OCI-LY7 (cell line): Measurements from ENCODE around the gene UBXN2A. TPM values are rescaled to one million over a fixed set of nuclear protein-coding genes. Genes with fewer than 3 reads are reported as not detected.

Source experiments
- BruUV-seq: library from RNA; stranded (reverse); fragments of 400-500 nt; replicated peaks from 2 replicates; lab custom pipeline; 2021; lab: Mats Ljungman, UMichigan
- CTCF ChIA-PET: fragments of 300-600 bp; sonication (Branson Sonifier 250); formaldehyde crosslinking; loops from one replicate; lab custom pipeline; 2022; ENCODE audit warnings: antibody characterized with exemption; ENCODE audit not compliant: unreplicated experiment; lab: Charles Lee
- POLR2A ChIA-PET: fragments of 300-600 bp; sonication (Branson Sonifier 250); formaldehyde crosslinking; loops from one replicate; lab custom pipeline; 2022; ENCODE audit warnings: antibody characterized with exemption; lab: Charles Lee
- DNase-seq: peaks from one replicate; pipeline ENCODE4 v3.0.0-alpha.2; 2015; ENCODE audit warnings: low spot score
- H2AFZ ChIP-seq: fragments of 200-600 bp; sonication (generic), shearing (Covaris generic); 2 replicates; pipeline ENCODE4 v1.6.1; 2014; ENCODE audit warnings: mild to moderate bottlenecking, antibody characterized with exemption, low read length, moderate library complexity
- H3K27ac ChIP-seq: fragments of 200-600 bp; sonication (generic); 2 replicates; pipeline ENCODE4 v1.5.1; 2014; ENCODE audit warnings: mixed run types, low read depth, mild to moderate bottlenecking, moderate library complexity, low read length, inconsistent platforms; ENCODE audit not compliant: poor library complexity, severe bottlenecking
- H3K36me3 ChIP-seq: fragments of 200-600 bp; sonication (generic); 2 replicates; pipeline ENCODE4 v1.6.1; 2014; ENCODE audit warnings: mild to moderate bottlenecking, antibody characterized with exemption, low read length, moderate library complexity, mixed read lengths; ENCODE audit not compliant: insufficient read depth
- H3K4me1 ChIP-seq: fragments of 200-600 bp; sonication (generic); 2 replicates; pipeline ENCODE4 v1.5.1; 2014; ENCODE audit warnings: mild to moderate bottlenecking, low read length; ENCODE audit not compliant: insufficient read depth, poor library complexity, severe bottlenecking
- H3K4me2 ChIP-seq: fragments of 200-600 bp; sonication (generic); 2 replicates; pipeline ENCODE4 v1.6.1; 2014; ENCODE audit warnings: mild to moderate bottlenecking, low read length
- H3K4me3 ChIP-seq: fragments of 200-600 bp; sonication (generic); 2 replicates; pipeline ENCODE4 v1.5.1; 2014; ENCODE audit warnings: mild to moderate bottlenecking, low read depth, low read length; ENCODE audit not compliant: poor library complexity, severe bottlenecking
- H3K79me2 ChIP-seq: fragments of 200-600 bp; sonication (generic); 2 replicates; pipeline ENCODE4 v1.6.1; 2016; ENCODE audit warnings: low read depth, mild to moderate bottlenecking, low read length, moderate library complexity, mixed read lengths; ENCODE audit not compliant: insufficient read depth
- H3K9me2 ChIP-seq: fragments of 200-600 bp; sonication (generic); 2 replicates; pipeline ENCODE4 v1.6.1; 2016; ENCODE audit warnings: mild to moderate bottlenecking, low read length, mixed read lengths; ENCODE audit not compliant: insufficient read depth
- H3K9me3 ChIP-seq: fragments of 200-600 bp; sonication (generic); 2 replicates; pipeline ENCODE4 v1.6.1; 2014; ENCODE audit warnings: mild to moderate bottlenecking, mixed run types, low read length, mixed read lengths
- H4K20me1 ChIP-seq: fragments of 200-600 bp; sonication (generic); 2 replicates; pipeline ENCODE4 v1.6.1; 2014; ENCODE audit warnings: mild to moderate bottlenecking, antibody characterized with exemption, low read length, moderate library complexity, mixed read lengths; ENCODE audit not compliant: insufficient read depth
- EZH2phosphoT487 ChIP-seq: fragments of 200-600 bp; sonication (generic); IDR thresholded peaks from 2 replicates; pipeline ENCODE4 v1.6.1; 2018; ENCODE audit warnings: low read depth, borderline replicate concordance, mild to moderate bottlenecking, mixed run types, antibody characterized with exemption, low read length, moderate library complexity, mixed read lengths
- intact Hi-C: fragments of 100-400 bp; cut with micrococcal nuclease; formaldehyde crosslinking; loops from one replicate; pipeline ENCODE4 v1.10.0; 2022; ENCODE audit not compliant: unreplicated experiment
- total RNA-seq, 2 experiments: library from RNA; depleted of rRNA in 1 of 2; stranded (reverse); fragments of >200 nt in 1 of 2; shearing (Covaris generic) in 1 of 2; gene quantifications; 2 replicates each; pipeline ENCODE4 v1.2.3, GENCODE V29; 2014 to 2022
- TF ChIP-seq, protein P1 (sequence below): fragments of 200-600 bp; sonication (generic); conservative IDR thresholded peaks from 2 replicates; pipeline ENCODE4 v1.5.1; 2014; ENCODE audit warnings: mild to moderate bottlenecking, antibody characterized with exemption, low read length, moderate library complexity, mixed read lengths

UBXN2A gene
- total RNA-seq, 2 experiments from 2014 or later, result 10.0 to 15.4 TPM

GRCh38 chr2:24048769-24049484 is 108.7 kb downstream of the UBXN2A start:
- TF ChIP-seq, protein P1, sequence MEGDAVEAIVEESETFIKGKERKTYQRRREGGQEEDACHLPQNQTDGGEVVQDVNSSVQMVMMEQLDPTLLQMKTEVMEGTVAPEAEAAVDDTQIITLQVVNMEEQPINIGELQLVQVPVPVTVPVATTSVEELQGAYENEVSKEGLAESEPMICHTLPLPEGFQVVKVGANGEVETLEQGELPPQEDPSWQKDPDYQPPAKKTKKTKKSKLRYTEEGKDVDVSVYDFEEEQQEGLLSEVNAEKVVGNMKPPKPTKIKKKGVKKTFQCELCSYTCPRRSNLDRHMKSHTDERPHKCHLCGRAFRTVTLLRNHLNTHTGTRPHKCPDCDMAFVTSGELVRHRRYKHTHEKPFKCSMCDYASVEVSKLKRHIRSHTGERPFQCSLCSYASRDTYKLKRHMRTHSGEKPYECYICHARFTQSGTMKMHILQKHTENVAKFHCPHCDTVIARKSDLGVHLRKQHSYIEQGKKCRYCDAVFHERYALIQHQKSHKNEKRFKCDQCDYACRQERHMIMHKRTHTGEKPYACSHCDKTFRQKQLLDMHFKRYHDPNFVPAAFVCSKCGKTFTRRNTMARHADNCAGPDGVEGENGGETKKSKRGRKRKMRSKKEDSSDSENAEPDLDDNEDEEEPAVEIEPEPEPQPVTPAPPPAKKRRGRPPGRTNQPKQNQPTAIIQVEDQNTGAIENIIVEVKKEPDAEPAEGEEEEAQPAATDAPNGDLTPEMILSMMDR, result no peak
- no peak for TF ChIP-seq EZH2phosphoT487
- ChIA-PET POLR2A (interaction anchor here (0.6 to 2.3 kb wide), 7 partner anchors 11 to 310 kb away, joined by 3 to 6 read pairs (median 3); partner anchors contain the start of genes ATAD2B and SF3B6), CTCF (no interaction called here)
- H3K27ac ChIP-seq, result no peak overlapping the region
- BruUV-seq, result no TSS peak
- H4K20me1 ChIP-seq, result peaks cover 3% of the 10 kb centered on the region; the same call in 1 of the 2 replicates
- DNase-seq, result peak; percentile 54
- H2AFZ ChIP-seq, result peak overlapping the region; percentile 92
- peak overlapping the region; percentile 82 for H3K4me2 ChIP-seq
- H3K4me1 ChIP-seq, result peaks cover 24% of the 10 kb centered on the region
- H3K9me2 ChIP-seq, result no peaks in the 10 kb centered on the region
- peak overlapping the region; percentile 77 for H3K4me3 ChIP-seq
- intact Hi-C loops, result loop anchor here (5.0 kb wide), 1 partner anchor 122 kb away; the partner anchor contains the start of gene ATAD2B
- H3K79me2 ChIP-seq, result peaks cover 20% of the 10 kb centered on the region
- no peaks in the 10 kb centered on the region for H3K9me3 ChIP-seq
- H3K36me3 ChIP-seq, result no peaks in the 10 kb centered on the region

DNA sequence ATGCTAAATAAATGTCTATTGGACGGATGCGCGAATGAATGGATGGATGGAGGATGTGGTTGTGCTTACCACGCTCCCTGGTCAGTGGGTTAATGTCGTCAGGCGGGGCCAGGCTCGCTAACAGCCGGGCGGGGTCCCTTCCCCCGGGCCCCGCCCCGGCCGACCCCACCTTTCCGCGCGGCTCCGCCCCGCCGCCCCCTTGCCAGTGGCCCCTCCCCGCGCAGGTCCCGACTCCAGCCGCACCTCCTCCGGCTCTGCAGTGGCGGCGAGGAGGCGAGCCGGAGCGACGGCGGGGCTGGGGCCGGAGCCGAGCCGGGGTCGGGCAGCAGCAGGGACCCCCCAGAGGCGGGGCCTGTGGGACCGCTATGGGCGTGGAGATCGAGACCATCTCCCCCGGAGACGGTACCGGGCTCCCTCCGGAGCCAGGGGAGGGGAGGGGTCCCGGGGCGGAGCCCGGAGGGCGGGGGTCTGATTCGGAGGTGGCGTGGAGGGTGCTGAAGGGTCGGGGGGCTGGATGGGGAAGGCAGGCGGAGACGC is 109.3 kb downstream of the UBXN2A start, which contains the start of gene FKBP1B:
Gene FKBP1B (plus strand): TSS at position 257 of the 537 bp plus-strand sequence. CDS start 109 bp downstream, at position 366.
- DNase-seq, result peak; percentile 74
- Histone ChIP-seq H3K4me2 (peak within 1 kb of the TSS; percentile 82), H3K4me3 (peak within 1 kb of the TSS; percentile 77), H4K20me1 (peaks cover 3% of the 10 kb centered on the region; the same call in 1 of the 2 replicates), H3K36me3 (no peaks in the 10 kb centered on the region), H3K9me3 (no peaks in the 10 kb centered on the region), H3K79me2 (peaks cover 19% of the 10 kb centered on the region), H2AFZ (peak within 1 kb of the TSS; percentile 92), H3K9me2 (no peaks in the 10 kb centered on the region), H3K27ac (no peak within 1 kb of the TSS), H3K4me1 (peaks cover 24% of the 10 kb centered on the region)
- BruUV-seq, result no TSS peak
- ChIA-PET CTCF (no interaction called here), POLR2A (interaction anchor here (0.6 to 1.2 kb wide), 5 partner anchors 12 to 243 kb away, joined by 3 to 5 read pairs (median 3); partner anchors contain the start of genes ATAD2B and SF3B6)
- intact Hi-C loops, result loop anchor here (5.0 kb wide), 1 partner anchor 122 kb away; the partner anchor contains the start of gene ATAD2B
- TF ChIP-seq EZH2phosphoT487, result no peak
- TF ChIP-seq, protein P1, result no peak
